AG04450 (cell line): Measurements from ENCODE around the gene MYO5B. TPM values are rescaled to one million over a fixed set of nuclear protein-coding genes. Genes with fewer than 3 reads are reported as not detected.

Experiments used
- CTCF ChIA-PET: fragments of 300-600, 350-600 bp; formaldehyde crosslinking; extraction: SDS; loops from one replicate; lab custom pipeline; 2022; ENCODE audit warnings: antibody characterized with exemption, inconsistent platforms; lab: Charles Lee
- POLR2A ChIA-PET: fragments of 350-600 bp; formaldehyde crosslinking; extraction: SDS; loops from one replicate; lab custom pipeline; 2021; ENCODE audit warnings: antibody characterized with exemption, inconsistent platforms; lab: Yijun Ruan, JAX
- DNase-seq: peaks from one replicate; pipeline ENCODE4 v3.0.0-alpha.2; 2011; ENCODE audit warnings: low read depth, low spot score
- H3K27ac ChIP-seq: one replicate; pipeline ENCODE4 v1.5.1; 2012; ENCODE audit warnings: low read depth, low read length, control low read depth
- H3K27me3 ChIP-seq: one replicate; pipeline ENCODE4 v1.6.0; 2012; ENCODE audit warnings: low read length; ENCODE audit not compliant: control insufficient read depth, insufficient read depth
- H3K4me3 ChIP-seq: 2 replicates; pipeline ENCODE4 v1.5.1; 2011; ENCODE audit warnings: mild to moderate bottlenecking, low read depth, low read length, control low read depth
- H3K9me3 ChIP-seq: 2 replicates; pipeline ENCODE4 v1.5.1; 2012; ENCODE audit warnings: low read length; ENCODE audit not compliant: control insufficient read depth, insufficient read depth
- CTCF ChIP-seq: IDR thresholded peaks from 2 replicates; pipeline ENCODE4 v1.5.1; 2011; ENCODE audit warnings: low read depth, low read length, control low read depth, inconsistent platforms
- polyA plus RNA-seq: library from polyadenylated mRNA; depleted of rRNA; stranded (reverse); fragments of >200 nt; gene quantifications from 2 replicates; pipeline ENCODE4 v1.2.3, GENCODE V29; 2011

The MYO5B gene
- polyA plus RNA-seq, 1 experiment, result 0.32 TPM

- no peak for DNase-seq
- no peak overlapping the region for H3K4me3 ChIP-seq
- no peaks in the 10 kb centered on the region for H3K9me3 ChIP-seq
- TF ChIP-seq CTCF, result no peak
- ChIA-PET POLR2A (no interaction called here), CTCF (no interaction called here)
- H3K27ac ChIP-seq, result no peak overlapping the region
- H3K27me3 ChIP-seq, result peaks cover 2% of the 10 kb centered on the region
Observed at GRCh38 chr18:50125456-50125855, 69.5 kb downstream of the MYO5B start.

- no peak for DNase-seq
- Histone ChIP-seq H3K9me3 (no peaks in the 10 kb centered on the region), H3K27me3 (no peaks in the 10 kb centered on the region), H3K27ac (no peak overlapping the region), H3K4me3 (no peak overlapping the region)
- ChIA-PET CTCF (no interaction called here), POLR2A (no interaction called here)
- TF ChIP-seq CTCF, result no peak
Observed at GRCh38 chr18:50119296-50119695, 75.7 kb downstream of the MYO5B start.

GRCh38 chr18:50117863-50118262, 77.1 kb downstream of the MYO5B start:
- Histone ChIP-seq H3K9me3 (no peaks in the 10 kb centered on the region), H3K4me3 (no peak overlapping the region), H3K27ac (no peak overlapping the region), H3K27me3 (no peaks in the 10 kb centered on the region)
- ChIA-PET POLR2A (no interaction called here), CTCF (no interaction called here)
- TF ChIP-seq CTCF, result no peak
- no peak for DNase-seq

GRCh38 chr18:50115095-50115494, 79.9 kb downstream of the MYO5B start:
- Histone ChIP-seq H3K27me3 (no peaks in the 10 kb centered on the region), H3K4me3 (no peak overlapping the region), H3K27ac (no peak overlapping the region), H3K9me3 (no peaks in the 10 kb centered on the region)
- ChIA-PET POLR2A (no interaction called here), CTCF (no interaction called here)
- DNase-seq, result no peak
- no peak for TF ChIP-seq CTCF

GRCh38 chr18:50114448-50114847, 80.5 kb downstream of the MYO5B start:
- DNase-seq, result no peak
- no peak overlapping the region for H3K27ac ChIP-seq
- POLR2A ChIA-PET, result no interaction called here
- no peaks in the 10 kb centered on the region for H3K9me3 ChIP-seq
- TF ChIP-seq CTCF, result no peak
- no peak overlapping the region for H3K4me3 ChIP-seq
- no peaks in the 10 kb centered on the region for H3K27me3 ChIP-seq
- CTCF ChIA-PET, result no interaction called here
